H9 (cell line): ENCODE measurements around the gene MKNK2. TPM values are rescaled to one million over a fixed set of nuclear protein-coding genes. Genes with fewer than 3 reads are reported as not detected.
"Not testable (repeated sequence)": the region's sequence is repeated elsewhere in the genome, so short reads cannot be mapped to it uniquely, and the experiment has no call there.

Source experiments
- DNase-seq: peaks from one replicate; pipeline ENCODE4 v3.0.0-alpha.2; 2017
- H2AFZ ChIP-seq: one replicate; pipeline ENCODE4 v1.6.1; 2013; ENCODE audit warnings: mild to moderate bottlenecking, low read length, control low read depth, moderate library complexity
- H2AK5ac ChIP-seq: 2 replicates; pipeline ENCODE4 v1.6.1; 2013; ENCODE audit warnings: low read length, control low read depth, mixed read lengths; ENCODE audit not compliant: insufficient read length
- H2BK120ac ChIP-seq: one replicate; pipeline ENCODE4 v1.6.1; 2013; ENCODE audit warnings: low read depth, mild to moderate bottlenecking, low read length, control low read depth, inconsistent platforms; ENCODE audit not compliant: poor library complexity, severe bottlenecking
- H2BK12ac ChIP-seq: 2 replicates; pipeline ENCODE4 v1.6.1; 2013; ENCODE audit warnings: low read length, control low read depth, mixed read lengths, low read depth; ENCODE audit not compliant: insufficient read length
- H2BK15ac ChIP-seq: 2 replicates; pipeline ENCODE4 v1.6.1; 2013; ENCODE audit warnings: low read depth, low read length, control low read depth
- H2BK20ac ChIP-seq: one replicate; pipeline ENCODE4 v1.6.1; 2013; ENCODE audit warnings: low read depth, mild to moderate bottlenecking, low read length, control low read depth, inconsistent platforms; ENCODE audit not compliant: poor library complexity, severe bottlenecking
- H2BK5ac ChIP-seq: 2 replicates; pipeline ENCODE4 v1.6.1; 2013; ENCODE audit warnings: low read length, control low read depth, mixed read lengths; ENCODE audit not compliant: insufficient read length
- H3K14ac ChIP-seq: 2 replicates; pipeline ENCODE4 v1.6.1; 2013; ENCODE audit warnings: low read length, control low read depth; ENCODE audit not compliant: insufficient read depth
- H3K18ac ChIP-seq: 2 replicates; pipeline ENCODE4 v1.6.1; 2013; ENCODE audit warnings: low read depth, mild to moderate bottlenecking, mixed read lengths, low read length, control low read depth; ENCODE audit not compliant: insufficient read length
- H3K23ac ChIP-seq: 2 replicates; pipeline ENCODE4 v1.6.1; 2013; ENCODE audit warnings: low read length, control low read depth, mixed read lengths, low read depth; ENCODE audit not compliant: insufficient read length
- H3K23me2 ChIP-seq: 2 replicates; pipeline ENCODE4 v1.6.1; 2013; ENCODE audit warnings: low read depth, mild to moderate bottlenecking, mixed read lengths, low read length, control low read depth; ENCODE audit not compliant: insufficient read length, poor library complexity, severe bottlenecking
- H3K27ac ChIP-seq: 2 replicates; pipeline ENCODE4 v1.5.1; 2013; ENCODE audit warnings: low read length, control low read depth, mixed read lengths, low read depth; ENCODE audit not compliant: insufficient read length
- H3K27me3 ChIP-seq: 2 replicates; pipeline ENCODE4 v1.6.1; 2013; ENCODE audit warnings: low read length, control low read depth, inconsistent platforms; ENCODE audit not compliant: insufficient read depth
- H3K4ac ChIP-seq: 2 replicates; pipeline ENCODE4 v1.6.1; 2013; ENCODE audit warnings: low read depth, mild to moderate bottlenecking, control low read depth, inconsistent platforms, low read length, moderate library complexity
- H3K4me1 ChIP-seq: 2 replicates; pipeline ENCODE4 v1.6.1; 2013; ENCODE audit warnings: low read length, control low read depth, inconsistent platforms; ENCODE audit not compliant: insufficient read depth
- H3K4me2 ChIP-seq: 2 replicates; pipeline ENCODE4 v1.6.1; 2013; ENCODE audit warnings: low read length, control low read depth, mixed read lengths; ENCODE audit not compliant: insufficient read length, insufficient read depth
- H3K56ac ChIP-seq: 2 replicates; pipeline ENCODE4 v1.6.1; 2013; ENCODE audit warnings: low read depth, mild to moderate bottlenecking, mixed read lengths, low read length, control low read depth; ENCODE audit not compliant: insufficient read length
- H3K79me1 ChIP-seq: 2 replicates; pipeline ENCODE4 v1.6.1; 2013; ENCODE audit warnings: low read depth, mild to moderate bottlenecking, moderate library complexity, low read length, control low read depth, inconsistent platforms; ENCODE audit not compliant: insufficient read depth, poor library complexity, severe bottlenecking
- H3K79me2 ChIP-seq: 2 replicates; pipeline ENCODE4 v1.6.1; 2013; ENCODE audit warnings: low read length, control low read depth, inconsistent platforms; ENCODE audit not compliant: insufficient read depth
- H3K9ac ChIP-seq: 2 replicates; pipeline ENCODE4 v1.6.1; 2013; ENCODE audit warnings: low read length, control low read depth, mixed read lengths; ENCODE audit not compliant: insufficient read length; ENCODE audit errors: extremely low read depth
- H3K9me3 ChIP-seq: one replicate; pipeline ENCODE4 v1.6.1; 2013; ENCODE audit warnings: low read depth, low read length, inconsistent platforms; ENCODE audit not compliant: control insufficient read depth
- H3T11ph ChIP-seq: one replicate; pipeline ENCODE4 v1.6.1; 2013; ENCODE audit warnings: mild to moderate bottlenecking, low read length, control low read depth, inconsistent platforms
- H4K20me1 ChIP-seq: one replicate; pipeline ENCODE4 v1.6.1; 2013; ENCODE audit not compliant: control insufficient read depth, insufficient read length, insufficient read depth
- H4K5ac ChIP-seq: 2 replicates; pipeline ENCODE4 v1.6.1; 2013; ENCODE audit warnings: low read depth, mild to moderate bottlenecking, mixed read lengths, low read length, control low read depth; ENCODE audit not compliant: insufficient read length
- H4K8ac ChIP-seq: replicated peaks from 2 replicates; pipeline ENCODE4 v1.6.1; 2013; ENCODE audit warnings: low read length, control low read depth, mixed read lengths, low read depth; ENCODE audit not compliant: insufficient read length
- H4K91ac ChIP-seq: 2 replicates; pipeline ENCODE4 v1.6.1; 2013; ENCODE audit warnings: low read depth, mild to moderate bottlenecking, moderate library complexity, mixed read lengths, low read length, control low read depth; ENCODE audit not compliant: insufficient read length
- H3K27ac Mint-ChIP-seq, 3 experiments: 2 replicates in 2 of 3; 3 replicates in 1 of 3; pipeline ENCODE4 v1.8.0; 2020 to 2021; ENCODE audit warnings: mixed read lengths in 3 of 3, mild to moderate bottlenecking in 1 of 3, moderate library complexity in 1 of 3
- H3K27me3 Mint-ChIP-seq: 2 replicates; pipeline ENCODE4 v1.8.0; 2021; ENCODE audit warnings: low read depth, mild to moderate bottlenecking, moderate library complexity, mixed read lengths
- H3K36me3 Mint-ChIP-seq, 3 experiments: 2 replicates in 2 of 3; 3 replicates in 1 of 3; pipeline ENCODE4 v1.8.0; 2020 to 2021; ENCODE audit warnings: low read depth in 3 of 3, mixed read lengths in 3 of 3; ENCODE audit not compliant: insufficient read depth in 1 of 3
- H3K4me1 Mint-ChIP-seq, 2 experiments: 2 replicates each; pipeline ENCODE4 v1.8.0; 2020; ENCODE audit warnings: mixed read lengths in 2 of 2
- H3K4me3 Mint-ChIP-seq, 2 experiments: 2 replicates in 1 of 2; 3 replicates in 1 of 2; pipeline ENCODE4 v1.8.0; 2020 to 2021; ENCODE audit warnings: mild to moderate bottlenecking in 2 of 2, mixed read lengths in 2 of 2, moderate library complexity in 1 of 2
- H3K9me3 Mint-ChIP-seq, 2 experiments: 2 replicates in 1 of 2; 3 replicates in 1 of 2; pipeline ENCODE4 v1.8.0; 2020; ENCODE audit warnings: mild to moderate bottlenecking in 2 of 2, mixed read lengths in 2 of 2, moderate library complexity in 1 of 2
- WGBS: extraction: QIAGEN DNeasy Blood & Tissue Kit; methylation state at CpG from one replicate; pipeline ENCODE4 v1.1.7; 2013; ENCODE audit warnings: missing lambda C conversion rate, low lambda C conversion rate, mixed read lengths; ENCODE audit not compliant: insufficient read length; ENCODE audit errors: extremely low coverage; 5-methylcytosine and 5-hydroxymethylcytosine counted together
- total RNA-seq: library from RNA; stranded (reverse); gene quantifications from 2 replicates; pipeline ENCODE4 v1.2.1, GENCODE V29; 2021
- TF ChIP-seq, protein P1 (sequence below): fragments of 200-600 bp; sonication (generic); conservative IDR thresholded peaks from 3 replicates; pipeline ENCODE4 v1.8.0; 2021; ENCODE audit warnings: antibody characterized with exemption, mild to moderate bottlenecking

MKNK2 gene
- total RNA-seq, 1 experiment from 2014 or later: 153 TPM

DNA sequence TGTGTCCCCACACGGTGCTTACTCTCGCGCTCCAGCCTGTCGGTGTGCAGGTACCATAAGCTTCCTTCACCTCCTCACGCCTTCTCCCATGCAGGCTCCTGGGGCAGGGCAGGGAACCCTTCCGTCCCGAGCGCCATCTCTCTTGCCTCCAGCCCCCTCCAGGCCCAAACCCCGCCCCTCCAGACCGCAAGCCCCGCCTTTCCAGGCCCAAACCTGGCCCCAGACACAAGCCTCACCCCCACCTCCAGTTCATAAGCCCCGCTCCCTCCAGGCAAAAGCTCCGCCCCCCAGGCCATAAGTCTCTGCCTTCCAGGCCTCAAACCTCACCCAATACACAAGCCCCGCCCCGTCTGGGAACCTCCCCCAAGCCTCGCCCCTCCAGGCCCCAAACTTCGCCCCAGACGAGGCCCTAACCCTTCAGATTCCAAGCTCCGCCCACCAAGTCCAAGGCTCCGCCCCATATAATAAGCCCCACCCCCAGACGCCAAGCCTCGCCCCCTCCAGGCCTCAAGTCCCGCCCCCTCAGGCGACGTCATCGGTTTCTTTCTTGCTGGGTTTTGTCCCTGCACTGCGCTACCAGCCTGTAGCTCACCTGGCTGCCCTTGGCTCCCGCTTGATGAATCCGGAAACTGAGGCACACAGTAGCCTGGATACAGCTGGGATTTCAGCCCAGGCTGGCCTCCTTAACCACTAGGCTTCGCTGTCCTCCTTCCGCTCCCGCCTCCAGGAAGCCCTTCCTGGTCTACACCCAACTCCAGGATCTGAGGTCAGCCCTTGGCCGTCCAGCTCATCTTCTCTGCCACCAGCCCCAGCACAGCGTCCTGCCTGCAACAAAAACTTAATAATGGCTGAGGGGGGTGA lies 16.1 kb downstream of the MKNK2 start:
- Histone ChIP-seq H3K27ac (peak overlapping the region; percentile 3), H4K20me1 (no peaks in the 10 kb centered on the region), H3K18ac (peak overlapping the region; percentile 88), H2AK5ac (no peak overlapping the region), H2AFZ (no peak overlapping the region), H3K79me2 (no peaks in the 10 kb centered on the region), H3K79me1 (no peaks in the 10 kb centered on the region), H3K9ac (no peak overlapping the region), H3T11ph (no peak overlapping the region), H2BK12ac (no peak overlapping the region), H4K8ac (no peak overlapping the region), H4K91ac (no peak overlapping the region), H3K14ac (no peak overlapping the region; the same call in 1 of the 2 replicates), H3K4me2 (no peak overlapping the region), H3K4ac (peak overlapping the region; percentile 37), H3K56ac (no peak overlapping the region), H3K23ac (no peak overlapping the region), H2BK20ac (no peak overlapping the region), H3K23me2 (no peaks in the 10 kb centered on the region), H3K9me3 (no peaks in the 10 kb centered on the region), H2BK120ac (no peak overlapping the region), H2BK5ac (no peak overlapping the region), H3K4me1 (no peaks in the 10 kb centered on the region; the same call in 1 of the 2 replicates), H4K5ac (no peak overlapping the region), H3K27me3 (no peaks in the 10 kb centered on the region), H2BK15ac (no peak overlapping the region)
- WGBS: no CpG with 5 or more reads among the region's 34 CpGs
- Mint-ChIP-seq H3K4me3 (peak overlapping the region; percentile 8 to 60; a peak in 3 of 5 replicates), H3K27me3 (no peaks in the 10 kb centered on the region; the same call in 1 of the 2 replicates), H3K4me1 (peaks cover 9 to 29% of the 10 kb centered on the region in 2 experiments), H3K27ac (peak overlapping the region in 2 of 3 experiments; percentile 57 to 97; a peak in 4 of 7 replicates), H3K9me3 (peaks cover 6 to 13% of the 10 kb centered on the region in 2 experiments; a peak in 4 of 5 replicates), H3K36me3 (peaks cover 0 to 15% (median 11%) of the 10 kb centered on the region in 3 experiments; a peak in 4 of 7 replicates)
- DNase-seq: peak; percentile 98
- TF ChIP-seq, protein P1, sequence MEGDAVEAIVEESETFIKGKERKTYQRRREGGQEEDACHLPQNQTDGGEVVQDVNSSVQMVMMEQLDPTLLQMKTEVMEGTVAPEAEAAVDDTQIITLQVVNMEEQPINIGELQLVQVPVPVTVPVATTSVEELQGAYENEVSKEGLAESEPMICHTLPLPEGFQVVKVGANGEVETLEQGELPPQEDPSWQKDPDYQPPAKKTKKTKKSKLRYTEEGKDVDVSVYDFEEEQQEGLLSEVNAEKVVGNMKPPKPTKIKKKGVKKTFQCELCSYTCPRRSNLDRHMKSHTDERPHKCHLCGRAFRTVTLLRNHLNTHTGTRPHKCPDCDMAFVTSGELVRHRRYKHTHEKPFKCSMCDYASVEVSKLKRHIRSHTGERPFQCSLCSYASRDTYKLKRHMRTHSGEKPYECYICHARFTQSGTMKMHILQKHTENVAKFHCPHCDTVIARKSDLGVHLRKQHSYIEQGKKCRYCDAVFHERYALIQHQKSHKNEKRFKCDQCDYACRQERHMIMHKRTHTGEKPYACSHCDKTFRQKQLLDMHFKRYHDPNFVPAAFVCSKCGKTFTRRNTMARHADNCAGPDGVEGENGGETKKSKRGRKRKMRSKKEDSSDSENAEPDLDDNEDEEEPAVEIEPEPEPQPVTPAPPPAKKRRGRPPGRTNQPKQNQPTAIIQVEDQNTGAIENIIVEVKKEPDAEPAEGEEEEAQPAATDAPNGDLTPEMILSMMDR: no peak

DNA sequence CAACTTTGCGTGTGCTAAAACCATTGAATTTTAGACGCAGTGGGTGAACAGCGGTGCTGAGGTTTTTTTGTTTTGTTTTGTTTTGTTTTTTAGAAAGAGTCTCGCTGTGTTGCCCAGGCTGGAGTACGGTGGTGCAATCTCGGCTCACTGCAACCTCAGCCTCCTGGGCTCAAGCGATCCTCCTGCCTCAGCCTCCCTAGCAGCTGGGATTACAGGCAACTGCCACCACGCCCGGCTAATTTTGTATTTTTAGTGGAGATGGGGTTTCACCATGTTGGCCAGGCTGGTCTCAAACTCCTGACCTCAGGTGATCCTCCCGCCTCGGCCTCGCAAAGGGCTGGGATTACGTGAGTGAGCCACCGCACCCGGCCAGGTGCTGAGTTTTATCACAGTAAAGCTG lies 16.8 kb downstream of the MKNK2 start:
- not testable (repeated sequence) for H2BK12ac ChIP-seq, H2AFZ ChIP-seq, H3K79me2 ChIP-seq, H3K18ac ChIP-seq, H3K27ac ChIP-seq, H3K4ac ChIP-seq, H2BK5ac ChIP-seq, H3K14ac ChIP-seq, H4K5ac ChIP-seq, H3K79me1 ChIP-seq, H2BK120ac ChIP-seq, H3K56ac ChIP-seq, H4K20me1 ChIP-seq, H2BK20ac ChIP-seq, H2BK15ac ChIP-seq, H3K23ac ChIP-seq, H3K4me3 Mint-ChIP-seq, H2AK5ac ChIP-seq, H3K27ac Mint-ChIP-seq, DNase-seq, H3K27me3 ChIP-seq, H3K27me3 Mint-ChIP-seq, H3T11ph ChIP-seq, H3K23me2 ChIP-seq, H3K4me1 ChIP-seq, H3K9ac ChIP-seq, H3K4me2 ChIP-seq, H4K8ac ChIP-seq, H4K91ac ChIP-seq, H3K9me3 ChIP-seq
- Mint-ChIP-seq H3K9me3 (peaks cover 6 to 13% of the 10 kb centered on the region in 2 experiments; a peak in 4 of 5 replicates), H3K4me1 (peaks cover 9 to 29% of the 10 kb centered on the region in 2 experiments), H3K36me3 (peaks cover 0 to 12% (median 7%) of the 10 kb centered on the region in 3 experiments; a peak in 4 of 7 replicates)
- no CpG with 5 or more reads among the region's 15 CpGs for whole genome bisulfite sequencing
